ENCODE data around the gene ACKR3.

The ACKR3 gene

GRCh38 chr2:236622201-236622600 lies 52.6 kb downstream of the ACKR3 start:
- TF ChIP-seq CTCF (IDR thresholded peaks at IDR 0.05; ENCODE audit: insufficient read depth, missing control alignments): no peak
- DNase-seq (ENCODE audit: insufficient read length, low spot score) (no peak), FAIRE-seq (no peak)

- no peak for FAIRE-seq
- no peak for TF ChIP-seq CTCF (IDR thresholded peaks at IDR 0.05; ENCODE audit: insufficient read depth, missing control alignments)
- no peak for DNase-seq (ENCODE audit: insufficient read length, low spot score)
Observed at GRCh38 chr2:236622660-236623059, 53.0 kb downstream of the ACKR3 start.

- FAIRE-seq (no peak), DNase-seq (ENCODE audit: insufficient read length, low spot score) (no peak)
- TF ChIP-seq CTCF (IDR thresholded peaks at IDR 0.05; ENCODE audit: insufficient read depth, missing control alignments): no peak
Observed at GRCh38 chr2:236623816-236624215, 54.2 kb downstream of the ACKR3 start.

GRCh38 chr2:236625156-236625690 lies 55.6 kb downstream of the ACKR3 start:
- no peak for TF ChIP-seq CTCF (IDR thresholded peaks at IDR 0.05; ENCODE audit: insufficient read depth, missing control alignments)
- DNase-seq (ENCODE audit: insufficient read length, low spot score): no peak
- FAIRE-seq: no peak

GRCh38 chr2:236626391-236627150 lies 56.9 kb downstream of the ACKR3 start:
- FAIRE-seq (no peak), DNase-seq (ENCODE audit: insufficient read length, low spot score) (no peak)
- no peak for TF ChIP-seq CTCF (IDR thresholded peaks at IDR 0.05; ENCODE audit: insufficient read depth, missing control alignments)

GRCh38 chr2:236627193-236627592 lies 57.6 kb downstream of the ACKR3 start:
- no peak for FAIRE-seq
- DNase-seq (ENCODE audit: insufficient read length, low spot score): no peak
- TF ChIP-seq CTCF (IDR thresholded peaks at IDR 0.05; ENCODE audit: insufficient read depth, missing control alignments): no peak

- FAIRE-seq: no peak
- no peak for DNase-seq (ENCODE audit: insufficient read length, low spot score)
- no peak for TF ChIP-seq CTCF (IDR thresholded peaks at IDR 0.05; ENCODE audit: insufficient read depth, missing control alignments)
Observed at GRCh38 chr2:236627841-236628240, 58.2 kb downstream of the ACKR3 start.

Measured in D721Med (cell line).